Occipital lobe (tissue), 2 donors: ENCODE measurements around the gene RRP36. TPM values are rescaled to one million over a fixed set of nuclear protein-coding genes. Genes with fewer than 3 reads are reported as not detected.

Experiments used
- DNase-seq: peaks from one replicate; lab custom pipeline; 2025; lab: John Stamatoyannopoulos, UW
- total RNA-seq: library from RNA; depleted of rRNA; stranded (reverse); fragments of >200 nt; gene quantifications from one replicate; pipeline ENCODE4 v1.2.3, GENCODE V29; 2014

The RRP36 gene
- total RNA-seq, 1 donor from 2014 or later, result 52.3 TPM

DNA sequence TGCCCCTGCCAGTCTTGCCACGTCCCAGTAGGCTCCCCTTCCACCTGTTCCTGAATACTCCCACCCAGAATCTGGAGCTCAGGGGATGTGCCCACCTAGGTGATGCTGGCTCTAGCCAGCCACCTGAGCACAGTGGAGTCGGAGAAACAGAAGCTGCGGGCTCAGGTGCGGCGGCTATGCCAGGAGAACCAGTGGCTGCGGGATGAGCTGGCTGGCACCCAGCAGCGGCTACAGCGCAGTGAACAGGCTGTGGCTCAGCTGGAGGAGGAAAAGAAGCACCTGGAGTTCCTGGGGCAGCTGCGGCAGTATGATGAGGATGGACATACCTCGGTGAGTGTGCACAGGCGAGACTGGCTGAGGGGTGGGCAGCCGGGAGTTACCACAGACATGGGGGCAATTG lies 41.4 kb downstream of the RRP36 start:
- no peak for DNase-seq

DNA sequence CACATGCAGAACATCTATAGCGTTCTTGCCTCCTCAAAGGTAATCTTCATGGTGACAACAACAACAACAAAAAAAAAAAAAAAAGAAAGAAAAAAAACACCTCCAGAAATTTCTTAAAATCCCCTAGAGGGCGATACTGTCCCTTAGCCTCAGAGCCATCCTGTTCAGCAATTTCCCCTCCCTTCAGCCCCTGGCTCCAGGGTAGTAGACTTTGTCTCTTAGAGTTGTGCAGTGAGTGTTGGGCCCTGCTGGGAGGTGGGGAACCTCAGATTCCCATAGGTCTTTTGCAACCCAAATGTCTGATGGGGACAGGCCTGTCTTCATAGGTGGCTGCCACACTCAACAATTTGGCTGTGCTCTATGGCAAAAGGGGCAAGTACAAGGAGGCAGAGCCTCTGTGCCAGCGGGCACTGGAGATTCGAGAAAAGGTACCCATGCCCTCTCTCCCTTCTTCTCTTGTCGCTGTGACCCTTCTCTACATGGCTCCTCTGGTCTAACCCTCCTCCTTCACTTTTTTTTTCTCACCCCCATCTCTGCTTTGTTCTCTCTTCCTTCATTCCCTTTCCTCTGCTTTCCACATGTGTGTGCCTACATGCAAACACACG lies 48.7 kb downstream of the RRP36 start:
- no peak for DNase-seq

DNA sequence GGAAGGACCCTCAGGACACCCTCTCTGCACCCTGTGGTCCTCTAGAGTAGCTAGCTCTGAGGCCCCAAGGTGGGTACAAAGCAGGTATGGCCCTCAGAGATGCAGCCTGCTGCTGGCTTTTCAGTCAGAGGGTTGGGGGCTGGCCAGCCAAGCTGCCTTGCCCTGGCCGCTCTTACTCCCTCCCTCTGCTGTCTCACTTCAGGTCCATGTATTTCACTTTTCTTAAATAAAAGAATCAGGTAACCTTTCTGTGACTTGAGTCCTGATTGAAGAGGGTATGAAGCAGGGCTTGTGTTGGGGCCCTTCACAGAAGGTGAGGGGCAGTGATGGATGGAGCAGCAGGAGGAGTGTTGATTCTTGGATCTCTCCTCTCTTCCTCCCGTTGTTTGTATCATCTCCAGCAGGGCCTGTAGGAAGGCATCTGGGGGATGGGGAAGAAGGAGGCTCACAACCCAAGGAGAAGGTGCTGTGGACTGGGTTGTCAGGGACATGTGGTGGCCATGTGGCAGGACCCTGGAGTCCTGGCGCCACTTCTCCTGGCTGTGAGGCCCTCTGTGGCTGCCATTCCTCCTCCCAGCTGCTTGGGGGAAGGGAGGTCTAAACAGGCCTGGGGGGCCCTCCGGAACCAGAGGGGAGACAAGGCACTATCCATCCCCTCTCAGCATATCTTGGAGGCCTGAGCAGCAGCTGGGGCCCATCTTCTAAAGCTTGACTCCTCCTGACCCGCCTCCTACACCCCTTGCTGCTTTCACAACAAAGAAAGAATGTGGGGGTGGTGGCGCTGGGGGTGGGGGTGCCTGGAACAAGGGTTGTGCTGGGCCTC lies 53.6 kb downstream of the RRP36 start:
- no peak for DNase-seq

DNA sequence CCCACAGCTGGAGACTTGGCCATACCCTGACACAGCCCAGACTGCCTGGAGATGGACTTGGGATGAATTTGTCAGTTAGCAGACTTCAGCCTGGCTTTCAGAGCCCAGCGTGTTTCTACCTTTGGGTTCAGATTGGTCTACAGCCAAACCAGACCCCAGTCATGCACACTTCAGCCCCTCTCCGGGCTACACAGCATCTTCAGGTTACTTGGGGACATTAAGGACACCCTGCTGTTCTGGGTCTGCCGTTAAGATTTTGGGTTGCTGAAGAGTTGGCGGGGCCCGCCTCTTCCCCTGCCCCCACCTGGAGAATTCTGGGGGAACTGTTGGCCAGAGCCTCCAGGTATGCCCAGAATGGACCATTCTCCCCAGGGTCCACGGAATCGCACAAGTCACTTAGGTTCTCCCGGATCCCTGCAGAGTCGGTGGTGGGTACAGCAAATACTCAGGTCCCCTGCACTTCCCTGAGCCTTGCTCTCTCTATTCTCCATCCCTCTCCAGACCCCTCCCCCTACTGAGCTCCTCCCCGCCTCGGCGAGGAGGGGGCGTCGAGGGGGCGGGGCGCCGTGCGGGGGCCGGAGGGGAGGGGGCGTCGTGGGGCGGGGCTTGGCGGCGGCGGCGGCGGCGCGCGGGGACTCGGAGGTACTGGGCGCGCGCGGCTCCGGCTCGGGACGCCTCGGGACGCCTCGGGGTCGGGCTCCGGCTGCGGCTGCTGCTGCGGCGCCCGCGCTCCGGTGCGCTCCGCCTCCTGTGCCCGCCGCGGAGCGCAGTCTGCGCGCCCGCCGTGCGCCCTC lies 54.4 kb downstream of the RRP36 start, which contains the start of gene PTK7:
Gene PTK7, plus strand, starts transcription at position 645 of the 794 bp plus-strand sequence. CDS start 175 bp downstream, outside the sequence.
- DNase-seq, result no peak

DNA sequence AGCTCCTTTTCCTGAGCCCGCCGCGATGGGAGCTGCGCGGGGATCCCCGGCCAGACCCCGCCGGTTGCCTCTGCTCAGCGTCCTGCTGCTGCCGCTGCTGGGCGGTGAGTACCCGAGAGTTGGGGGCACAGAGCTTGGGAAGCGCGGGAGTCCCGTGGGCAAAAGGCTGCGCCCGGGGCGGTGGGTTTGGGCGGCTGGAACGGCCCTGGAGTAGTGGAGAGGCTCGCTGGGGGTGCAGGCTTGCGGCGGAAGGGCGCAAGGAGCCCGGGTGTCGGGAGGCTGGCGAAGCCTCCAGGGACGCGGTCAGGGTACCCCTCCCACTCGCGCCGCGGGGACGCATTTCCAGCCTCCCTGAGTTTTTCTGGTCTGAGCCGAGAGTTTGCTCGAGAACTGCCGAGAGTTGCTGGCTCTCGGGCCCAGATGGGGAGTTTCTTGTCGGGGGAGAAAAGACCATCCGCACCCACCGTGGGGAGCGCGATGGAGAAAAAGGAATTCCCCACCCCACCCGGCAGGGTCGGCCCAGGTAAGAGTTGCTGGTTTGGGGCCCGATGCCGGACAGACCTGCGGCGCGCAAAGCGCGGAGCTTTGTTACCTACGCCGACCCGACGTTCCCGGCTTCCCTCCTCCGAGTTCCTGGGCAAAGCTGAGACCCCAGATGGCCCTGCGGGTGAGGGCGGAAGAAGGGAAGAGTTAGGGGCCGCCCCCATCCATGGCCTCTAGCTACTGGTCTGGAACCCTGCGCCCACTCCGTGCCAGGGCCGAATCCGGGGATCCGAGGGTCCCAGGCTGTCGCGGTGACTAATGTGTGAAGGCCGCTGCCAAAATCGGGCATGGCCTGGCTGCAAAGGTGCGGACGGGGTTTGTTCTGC lies 55.3 kb downstream of the RRP36 start:
- DNase-seq, result no peak

DNA sequence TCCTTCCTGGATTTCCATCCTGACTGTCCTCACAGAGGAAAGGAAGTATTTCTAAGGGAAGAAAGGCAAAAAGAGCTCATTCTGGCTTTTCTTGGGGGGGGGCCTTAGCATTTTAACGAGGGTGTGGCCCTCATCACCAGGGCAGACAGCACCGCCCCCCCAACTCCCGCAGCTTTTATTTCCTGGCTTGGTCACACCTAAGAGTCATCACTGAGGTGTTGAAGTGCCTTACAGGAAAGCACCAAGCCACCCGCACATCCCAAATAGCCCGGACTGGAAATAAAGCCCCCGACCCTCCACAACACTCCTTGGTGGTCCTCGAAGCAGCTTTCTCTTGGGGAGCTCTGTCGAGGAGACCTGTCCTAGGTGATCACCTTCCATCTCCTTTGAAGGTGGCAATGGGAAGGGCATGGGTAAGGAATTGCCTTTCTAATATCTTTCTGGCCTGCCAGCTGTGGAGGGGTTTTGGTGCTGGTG lies 55.9 kb downstream of the RRP36 start:
- no peak for DNase-seq

DNA sequence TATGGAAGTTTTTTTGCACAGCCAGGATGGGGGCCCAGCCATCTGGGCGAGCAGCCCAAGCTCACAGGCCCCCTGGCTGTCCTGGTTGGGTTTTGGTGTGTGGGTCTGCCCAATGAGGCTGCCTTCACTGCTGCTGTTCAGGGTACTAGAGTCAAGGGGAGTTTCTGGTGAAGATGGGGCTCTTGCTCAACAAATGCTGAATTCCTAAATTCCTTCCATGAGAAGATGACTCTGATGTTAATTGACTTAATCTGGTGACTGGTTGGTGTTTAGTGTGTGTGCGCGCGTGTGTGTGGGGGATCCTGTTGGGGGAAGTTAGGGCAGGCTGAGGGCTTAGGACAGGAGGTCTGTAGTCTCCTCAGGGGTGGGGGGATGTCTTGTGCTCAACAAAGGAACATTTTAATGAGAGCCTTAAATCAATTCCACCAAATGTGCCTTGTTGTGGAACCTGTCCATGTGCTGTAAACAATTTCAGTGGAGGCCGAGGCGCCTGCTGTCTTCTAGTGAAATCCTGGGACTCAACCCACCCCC lies 56.6 kb downstream of the RRP36 start:
- DNase-seq, result no peak

DNA sequence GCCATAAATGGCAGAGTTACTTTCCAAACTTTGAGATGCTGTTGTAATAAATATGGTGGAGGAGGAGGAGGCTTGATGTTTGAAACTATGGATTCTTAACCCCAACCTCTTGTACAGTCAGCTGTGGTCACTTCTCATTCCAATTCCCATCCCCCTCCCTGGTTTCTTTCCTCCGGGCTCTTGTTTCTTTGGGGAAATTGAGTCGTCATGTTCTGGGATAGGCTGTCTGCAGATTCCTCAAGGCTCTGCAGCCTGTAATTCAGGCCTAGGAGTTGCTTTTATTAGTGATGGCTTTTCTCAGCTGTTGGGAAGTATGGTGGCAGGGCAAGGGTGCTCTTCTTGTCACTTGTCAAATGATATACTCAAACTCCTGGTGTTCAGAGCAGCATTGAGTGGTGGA lies 57.3 kb downstream of the RRP36 start:
- DNase-seq, result no peak

Other genes starting within 250 kb of the RRP36 start
- 28.2 TPM for gene BICRAL, start 239.6 kb upstream of the RRP36 start, total RNA-seq
- gene RPL7L1, start 142.0 kb upstream of the RRP36 start, total RNA-seq, result 156 TPM
- not detected for gene PTCRA, start 105.6 kb upstream of the RRP36 start, total RNA-seq
- 24.6 TPM for gene CNPY3, start 92.1 kb upstream of the RRP36 start, total RNA-seq
- not detected for gene GNMT, start 60.9 kb upstream of the RRP36 start, total RNA-seq
- 24.0 TPM for gene PEX6, start 42.4 kb upstream of the RRP36 start, total RNA-seq
- gene PPP2R5D, start 37.1 kb upstream of the RRP36 start, total RNA-seq, result 33.2 TPM
- 27.8 TPM for gene MEA1, start 7.7 kb upstream of the RRP36 start, total RNA-seq
- gene KLHDC3, start 7.4 kb upstream of the RRP36 start, total RNA-seq, result 145 TPM
- gene CUL7, start 32.2 kb downstream of the RRP36 start, total RNA-seq, result 12.8 TPM
- gene MRPL2, start 37.8 kb downstream of the RRP36 start, total RNA-seq, result 8.9 TPM
- gene KLC4, start 38.0 kb downstream of the RRP36 start, total RNA-seq, result 20.7 TPM
- gene PTK7, start 54.7 kb downstream of the RRP36 start, total RNA-seq, result 26.0 TPM
- 11.9 TPM for gene SRF, start 149.6 kb downstream of the RRP36 start, total RNA-seq
- 23.9 TPM for gene CUL9, start 160.6 kb downstream of the RRP36 start, total RNA-seq
- gene DNPH1, start 207.9 kb downstream of the RRP36 start, total RNA-seq, result 16.1 TPM
- gene TTBK1, start 221.9 kb downstream of the RRP36 start, total RNA-seq, result 13.1 TPM